ENCODE results near the gene MUCL1.

The MUCL1 gene

DNA sequence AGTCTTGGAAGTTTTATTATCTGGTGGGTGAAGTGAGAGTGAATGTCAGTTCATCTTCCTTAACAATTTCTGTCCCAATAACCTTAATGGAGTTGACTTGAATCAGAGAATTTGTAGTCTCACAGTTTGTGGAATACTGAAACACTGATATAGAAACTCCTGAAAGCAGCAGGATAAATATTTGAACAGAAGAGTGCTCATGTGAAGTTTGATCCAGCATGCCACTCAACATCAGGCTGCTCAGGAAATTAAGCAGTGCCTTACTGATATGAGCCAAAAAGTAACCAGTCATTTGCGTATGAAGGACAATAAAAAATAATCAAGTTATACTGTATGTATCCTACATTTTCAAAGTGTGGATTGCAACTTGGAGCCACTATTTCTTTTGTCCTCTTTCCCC lies 15.7 kb downstream of the MUCL1 start:
- TF ChIP-seq ZNF565 (CRISPR knock-in tag; conservative IDR thresholded peaks at IDR 0.05; ENCODE audit: low read depth) = no peak
- TF ChIP-seq CSDC2 (CRISPR knock-in tag; IDR thresholded peaks at IDR 0.05) = no peak
- no peak for TF ChIP-seq SNAI2 (CRISPR knock-in tag; IDR thresholded peaks at IDR 0.05)
- TF ChIP-seq ZNF70 (CRISPR knock-in tag; IDR thresholded peaks at IDR 0.05) = no peak
- TF ChIP-seq ARNTL (CRISPR knock-in tag; IDR thresholded peaks at IDR 0.05; ENCODE audit: borderline replicate concordance, low read depth) = no peak
- no peak for TF ChIP-seq OSR1 (CRISPR knock-in tag; IDR thresholded peaks at IDR 0.05)
- no peak for TF ChIP-seq ESRRG (CRISPR knock-in tag; IDR thresholded peaks at IDR 0.05)
- TF ChIP-seq ZFP30 (CRISPR knock-in tag; IDR thresholded peaks at IDR 0.05) = no peak
- TF ChIP-seq PATZ1 (CRISPR knock-in tag; IDR thresholded peaks at IDR 0.05; ENCODE audit: borderline replicate concordance) = no peak
- TF ChIP-seq TSHZ2 (CRISPR knock-in tag; IDR thresholded peaks at IDR 0.05) = no peak
- TF ChIP-seq ZNF8 (CRISPR knock-in tag; IDR thresholded peaks at IDR 0.05) = no peak
- no peak for TF ChIP-seq TCF4 (CRISPR knock-in tag; IDR thresholded peaks at IDR 0.05; ENCODE audit: borderline replicate concordance)
- no peak for ATAC-seq

- no peak for ATAC-seq
Observed at GRCh38 chr12:54870617-54871016, 16.3 kb downstream of the MUCL1 start.

DNA sequence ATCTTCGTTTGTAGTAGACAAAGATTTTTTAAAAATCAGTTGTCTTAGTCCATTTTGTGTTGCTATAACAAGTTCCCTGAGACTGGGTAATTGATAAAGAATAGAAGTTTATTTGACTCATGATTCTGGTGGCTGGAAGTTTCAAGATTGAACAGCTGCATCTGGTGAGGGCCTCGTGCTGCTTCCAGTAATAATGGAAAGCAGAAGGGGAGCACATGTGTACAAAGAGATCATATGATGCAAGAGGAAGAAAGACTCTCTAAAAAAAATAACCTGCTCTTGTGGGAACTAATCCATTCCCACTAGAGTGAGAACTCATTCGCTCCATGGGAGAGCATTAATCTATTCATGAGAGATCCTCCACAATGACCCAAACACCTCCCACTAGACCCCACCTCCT lies 24.8 kb downstream of the MUCL1 start:
- no peak for ATAC-seq
- TF ChIP-seq TSHZ2 (CRISPR knock-in tag; IDR thresholded peaks at IDR 0.05) (no peak), OSR1 (CRISPR knock-in tag; IDR thresholded peaks at IDR 0.05) (no peak), ARNTL (CRISPR knock-in tag; IDR thresholded peaks at IDR 0.05; ENCODE audit: borderline replicate concordance, low read depth) (no peak), CSDC2 (CRISPR knock-in tag; IDR thresholded peaks at IDR 0.05) (no peak), ZFP3 (CRISPR knock-in tag; IDR thresholded peaks at IDR 0.05) (no peak), PPARA (CRISPR knock-in tag; IDR thresholded peaks at IDR 0.05; ENCODE audit: borderline replicate concordance) (no peak), ESRRG (CRISPR knock-in tag; IDR thresholded peaks at IDR 0.05) (no peak), RARB (CRISPR knock-in tag; IDR thresholded peaks at IDR 0.05) (no peak), ZC3H10 (CRISPR knock-in tag; IDR thresholded peaks at IDR 0.05) (no peak), GLIS3 (CRISPR knock-in tag; IDR thresholded peaks at IDR 0.05) (no peak), BACH2 (CRISPR knock-in tag; IDR thresholded peaks at IDR 0.05; ENCODE audit: borderline replicate concordance) (no peak), TOX (CRISPR knock-in tag; IDR thresholded peaks at IDR 0.05; ENCODE audit: borderline replicate concordance) (no peak)
- TF ChIP-seq, protein P1, sequence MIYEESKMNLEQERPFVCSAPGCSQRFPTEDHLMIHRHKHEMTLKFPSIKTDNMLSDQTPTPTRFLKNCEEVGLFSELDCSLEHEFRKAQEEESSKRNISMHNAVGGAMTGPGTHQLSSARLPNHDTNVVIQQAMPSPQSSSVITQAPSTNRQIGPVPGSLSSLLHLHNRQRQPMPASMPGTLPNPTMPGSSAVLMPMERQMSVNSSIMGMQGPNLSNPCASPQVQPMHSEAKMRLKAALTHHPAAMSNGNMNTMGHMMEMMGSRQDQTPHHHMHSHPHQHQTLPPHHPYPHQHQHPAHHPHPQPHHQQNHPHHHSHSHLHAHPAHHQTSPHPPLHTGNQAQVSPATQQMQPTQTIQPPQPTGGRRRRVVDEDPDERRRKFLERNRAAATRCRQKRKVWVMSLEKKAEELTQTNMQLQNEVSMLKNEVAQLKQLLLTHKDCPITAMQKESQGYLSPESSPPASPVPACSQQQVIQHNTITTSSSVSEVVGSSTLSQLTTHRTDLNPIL (CRISPR knock-in tag; IDR thresholded peaks at IDR 0.05; ENCODE audit: low read depth) = no peak
- TF ChIP-seq, protein P2, sequence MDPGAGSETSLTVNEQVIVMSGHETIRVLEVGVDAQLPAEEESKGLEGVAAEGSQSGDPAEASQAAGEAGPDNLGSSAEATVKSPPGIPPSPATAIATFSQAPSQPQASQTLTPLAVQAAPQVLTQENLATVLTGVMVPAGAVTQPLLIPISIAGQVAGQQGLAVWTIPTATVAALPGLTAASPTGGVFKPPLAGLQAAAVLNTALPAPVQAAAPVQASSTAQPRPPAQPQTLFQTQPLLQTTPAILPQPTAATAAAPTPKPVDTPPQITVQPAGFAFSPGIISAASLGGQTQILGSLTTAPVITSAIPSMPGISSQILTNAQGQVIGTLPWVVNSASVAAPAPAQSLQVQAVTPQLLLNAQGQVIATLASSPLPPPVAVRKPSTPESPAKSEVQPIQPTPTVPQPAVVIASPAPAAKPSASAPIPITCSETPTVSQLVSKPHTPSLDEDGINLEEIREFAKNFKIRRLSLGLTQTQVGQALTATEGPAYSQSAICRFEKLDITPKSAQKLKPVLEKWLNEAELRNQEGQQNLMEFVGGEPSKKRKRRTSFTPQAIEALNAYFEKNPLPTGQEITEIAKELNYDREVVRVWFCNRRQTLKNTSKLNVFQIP (CRISPR knock-in tag; IDR thresholded peaks at IDR 0.05; ENCODE audit: borderline replicate concordance, low read depth) = no peak

More at GRCh38 chr12:54870617-54871016, 16.3 kb downstream of the MUCL1 start:
- TF ChIP-seq, protein P2 (CRISPR knock-in tag; IDR thresholded peaks at IDR 0.05; ENCODE audit: borderline replicate concordance, low read depth) = no peak
- TF ChIP-seq SNAI2 (CRISPR knock-in tag; IDR thresholded peaks at IDR 0.05) = no peak
- no peak for TF ChIP-seq PPARA (CRISPR knock-in tag; IDR thresholded peaks at IDR 0.05; ENCODE audit: borderline replicate concordance)
- no peak for TF ChIP-seq RARB (CRISPR knock-in tag; IDR thresholded peaks at IDR 0.05)
- TF ChIP-seq ZNF70 (CRISPR knock-in tag; IDR thresholded peaks at IDR 0.05) = no peak
- no peak for TF ChIP-seq GLIS3 (CRISPR knock-in tag; IDR thresholded peaks at IDR 0.05)
- TF ChIP-seq TOX (CRISPR knock-in tag; IDR thresholded peaks at IDR 0.05; ENCODE audit: borderline replicate concordance) = no peak
- no peak for TF ChIP-seq ZFP3 (CRISPR knock-in tag; IDR thresholded peaks at IDR 0.05)

Measured in SK-N-SH treated with all-trans-retinoic acid at 6 μM for 48 hours (cell line).